Astrocyte (in vitro differentiated cells and primary cell): ENCODE data around the gene PARD3B. TPM values are rescaled to one million over a fixed set of nuclear protein-coding genes. Genes with fewer than 3 reads are reported as not detected.

Experiments used
- DNase-seq: peaks from one replicate; pipeline ENCODE4 v3.0.0-alpha.2; 2010; ENCODE audit warnings: low read depth
- FAIRE-seq: peaks from 2 replicates; lab custom pipeline; 2011; peaks lifted over from hg19 to GRCh38; lab: Jason Lieb, UNC
- H2AFZ ChIP-seq: 2 replicates; pipeline ENCODE4 v1.6.0; 2012; ENCODE audit warnings: low read depth, low read length, inconsistent platforms
- H3K27ac ChIP-seq: 2 replicates; pipeline ENCODE4 v1.5.1; 2011; ENCODE audit warnings: low read depth, low read length, inconsistent platforms
- H3K27me3 ChIP-seq: 2 replicates; pipeline ENCODE4 v1.6.0; 2011; ENCODE audit warnings: low read length, inconsistent platforms; ENCODE audit not compliant: insufficient read depth
- H3K36me3 ChIP-seq: 2 replicates; pipeline ENCODE4 v1.5.1; 2011; ENCODE audit warnings: low read length, inconsistent platforms; ENCODE audit not compliant: insufficient read depth
- H3K4me1 ChIP-seq: 2 replicates; pipeline ENCODE4 v1.5.1; 2011; ENCODE audit warnings: low read length, inconsistent platforms; ENCODE audit not compliant: insufficient read depth
- H3K4me2 ChIP-seq: 2 replicates; pipeline ENCODE4 v1.6.0; 2012; ENCODE audit warnings: low read length, inconsistent platforms
- H3K4me3 ChIP-seq: 2 replicates; pipeline ENCODE4 v1.5.1; 2011; ENCODE audit warnings: low read depth, mild to moderate bottlenecking, low read length, inconsistent platforms; ENCODE audit not compliant: insufficient read depth
- H3K79me2 ChIP-seq: 2 replicates; pipeline ENCODE4 v1.6.0; 2012; ENCODE audit warnings: mild to moderate bottlenecking, low read length, inconsistent platforms; ENCODE audit not compliant: insufficient read depth
- H3K9ac ChIP-seq: 2 replicates; pipeline ENCODE4 v1.6.0; 2012; ENCODE audit warnings: mild to moderate bottlenecking, low read length, inconsistent platforms
- H3K9me3 ChIP-seq: 2 replicates; pipeline ENCODE4 v1.5.1; 2012; ENCODE audit warnings: low read depth, mild to moderate bottlenecking, low read length, inconsistent platforms; ENCODE audit not compliant: insufficient read depth
- H4K20me1 ChIP-seq: 2 replicates; pipeline ENCODE4 v1.6.0; 2012; ENCODE audit warnings: low read length, inconsistent platforms; ENCODE audit not compliant: insufficient read depth
- H3K27ac Mint-ChIP-seq: one replicate; pipeline ENCODE4 v1.8.0; 2021; ENCODE audit warnings: mild to moderate bottlenecking, mixed read lengths; ENCODE audit not compliant: unreplicated experiment
- H3K27me3 Mint-ChIP-seq: one replicate; pipeline ENCODE4 v1.8.0; 2021; ENCODE audit warnings: low read depth, mixed read lengths; ENCODE audit not compliant: unreplicated experiment
- H3K36me3 Mint-ChIP-seq: one replicate; pipeline ENCODE4 v1.8.0; 2021; ENCODE audit warnings: low read depth, mixed read lengths; ENCODE audit not compliant: unreplicated experiment
- H3K4me1 Mint-ChIP-seq: one replicate; pipeline ENCODE4 v1.8.0; 2021; ENCODE audit warnings: low read depth, mixed read lengths; ENCODE audit not compliant: unreplicated experiment
- H3K4me3 Mint-ChIP-seq: one replicate; pipeline ENCODE4 v1.8.0; 2021; ENCODE audit warnings: mild to moderate bottlenecking, moderate library complexity, mixed read lengths; ENCODE audit not compliant: unreplicated experiment
- H3K9me3 Mint-ChIP-seq: one replicate; pipeline ENCODE4 v1.8.0; 2021; ENCODE audit warnings: mild to moderate bottlenecking, mixed read lengths; ENCODE audit not compliant: unreplicated experiment
- CTCF ChIP-seq: IDR thresholded peaks from 2 replicates; pipeline ENCODE4 v1.5.1; 2011; ENCODE audit warnings: low read depth, mild to moderate bottlenecking, inconsistent platforms, low read length, moderate library complexity; ENCODE audit not compliant: insufficient read depth
- EZH2 ChIP-seq: IDR thresholded peaks from 2 replicates; pipeline ENCODE4 v1.6.1; 2012; ENCODE audit warnings: mild to moderate bottlenecking, low read length, inconsistent platforms; ENCODE audit not compliant: insufficient read depth
- total RNA-seq: library from RNA; stranded (reverse); gene quantifications from 2 replicates; pipeline ENCODE4 v1.2.1, GENCODE V29; 2021

Gene PARD3B
- total RNA-seq, 1 donor from 2014 or later, result 6.5 TPM

- no peak for TF ChIP-seq EZH2
- no peak for TF ChIP-seq CTCF
- no peak for DNase-seq
- no peak overlapping the region for H2AFZ ChIP-seq
- Mint-ChIP-seq H3K4me1 (no peaks in the 10 kb centered on the region), H3K9me3 (no peaks in the 10 kb centered on the region), H3K36me3 (no peaks in the 10 kb centered on the region), H3K27ac (no peak overlapping the region), H3K4me3 (no peak overlapping the region), H3K27me3 (no peaks in the 10 kb centered on the region)
- H3K9me3 ChIP-seq, result no peaks in the 10 kb centered on the region
- no peaks in the 10 kb centered on the region for H3K36me3 ChIP-seq
- H4K20me1 ChIP-seq, result no peaks in the 10 kb centered on the region
- no peak overlapping the region for H3K4me2 ChIP-seq
- H3K9ac ChIP-seq, result no peak overlapping the region
- no peak for FAIRE-seq
- no peaks in the 10 kb centered on the region for H3K4me1 ChIP-seq
- H3K27me3 ChIP-seq, result no peaks in the 10 kb centered on the region
- no peak overlapping the region for H3K27ac ChIP-seq
- no peaks in the 10 kb centered on the region for H3K79me2 ChIP-seq
- no peak overlapping the region for H3K4me3 ChIP-seq
These were observed 142.5 kb downstream of the PARD3B start for GRCh38 chr2:204687776-204688175.

GRCh38 chr2:204691911-204692510 is 146.7 kb downstream of the PARD3B start:
- no peaks in the 10 kb centered on the region for H3K79me2 ChIP-seq
- no peak overlapping the region for H3K27ac ChIP-seq
- TF ChIP-seq EZH2, result no peak
- TF ChIP-seq CTCF, result peak; percentile 86
- H3K9me3 Mint-ChIP-seq, result no peaks in the 10 kb centered on the region
- no peaks in the 10 kb centered on the region for H3K9me3 ChIP-seq
- no peak overlapping the region for H3K9ac ChIP-seq
- H3K36me3 Mint-ChIP-seq, result no peaks in the 10 kb centered on the region
- no peak overlapping the region for H2AFZ ChIP-seq
- peaks cover 9% of the 10 kb centered on the region for H3K4me1 Mint-ChIP-seq
- H3K4me3 Mint-ChIP-seq, result no peak overlapping the region
- H4K20me1 ChIP-seq, result no peaks in the 10 kb centered on the region
- peak; percentile 68 for DNase-seq
- no peaks in the 10 kb centered on the region for H3K4me1 ChIP-seq
- no peaks in the 10 kb centered on the region for H3K36me3 ChIP-seq
- H3K27me3 ChIP-seq, result no peaks in the 10 kb centered on the region
- peak; percentile 93 for FAIRE-seq
- H3K4me3 ChIP-seq, result no peak overlapping the region
- H3K4me2 ChIP-seq, result no peak overlapping the region
- H3K27me3 Mint-ChIP-seq, result no peaks in the 10 kb centered on the region
- no peak overlapping the region for H3K27ac Mint-ChIP-seq

- FAIRE-seq (no peak), DNase-seq (no peak)
- Histone ChIP-seq H3K9ac (no peak overlapping the region), H3K79me2 (no peaks in the 10 kb centered on the region), H3K4me1 (no peaks in the 10 kb centered on the region), H3K27ac (no peak overlapping the region), H2AFZ (no peak overlapping the region), H3K4me3 (no peak overlapping the region), H3K9me3 (no peaks in the 10 kb centered on the region), H4K20me1 (no peaks in the 10 kb centered on the region), H3K27me3 (no peaks in the 10 kb centered on the region), H3K36me3 (no peaks in the 10 kb centered on the region), H3K4me2 (no peak overlapping the region)
- TF ChIP-seq CTCF (no peak), EZH2 (no peak)
- no peaks in the 10 kb centered on the region for H3K36me3 Mint-ChIP-seq
- H3K4me1 Mint-ChIP-seq, result peaks cover 9% of the 10 kb centered on the region
- no peak overlapping the region for H3K4me3 Mint-ChIP-seq
- no peaks in the 10 kb centered on the region for H3K9me3 Mint-ChIP-seq
- H3K27me3 Mint-ChIP-seq, result no peaks in the 10 kb centered on the region
- H3K27ac Mint-ChIP-seq, result no peak overlapping the region
These were observed 147.5 kb downstream of the PARD3B start for GRCh38 chr2:204692790-204693189.
